HG02798 (cell line): Measurements from ENCODE around the gene MTA1.

Experiments
- ATAC-seq: cut with Tn5 transposase; IDR thresholded peaks from one replicate; pipeline ENCODE4 v1.9.1; 2021; ENCODE audit warnings: mild to moderate bottlenecking; ENCODE audit not compliant: unreplicated experiment, poor library complexity

The MTA1 gene

DNA sequence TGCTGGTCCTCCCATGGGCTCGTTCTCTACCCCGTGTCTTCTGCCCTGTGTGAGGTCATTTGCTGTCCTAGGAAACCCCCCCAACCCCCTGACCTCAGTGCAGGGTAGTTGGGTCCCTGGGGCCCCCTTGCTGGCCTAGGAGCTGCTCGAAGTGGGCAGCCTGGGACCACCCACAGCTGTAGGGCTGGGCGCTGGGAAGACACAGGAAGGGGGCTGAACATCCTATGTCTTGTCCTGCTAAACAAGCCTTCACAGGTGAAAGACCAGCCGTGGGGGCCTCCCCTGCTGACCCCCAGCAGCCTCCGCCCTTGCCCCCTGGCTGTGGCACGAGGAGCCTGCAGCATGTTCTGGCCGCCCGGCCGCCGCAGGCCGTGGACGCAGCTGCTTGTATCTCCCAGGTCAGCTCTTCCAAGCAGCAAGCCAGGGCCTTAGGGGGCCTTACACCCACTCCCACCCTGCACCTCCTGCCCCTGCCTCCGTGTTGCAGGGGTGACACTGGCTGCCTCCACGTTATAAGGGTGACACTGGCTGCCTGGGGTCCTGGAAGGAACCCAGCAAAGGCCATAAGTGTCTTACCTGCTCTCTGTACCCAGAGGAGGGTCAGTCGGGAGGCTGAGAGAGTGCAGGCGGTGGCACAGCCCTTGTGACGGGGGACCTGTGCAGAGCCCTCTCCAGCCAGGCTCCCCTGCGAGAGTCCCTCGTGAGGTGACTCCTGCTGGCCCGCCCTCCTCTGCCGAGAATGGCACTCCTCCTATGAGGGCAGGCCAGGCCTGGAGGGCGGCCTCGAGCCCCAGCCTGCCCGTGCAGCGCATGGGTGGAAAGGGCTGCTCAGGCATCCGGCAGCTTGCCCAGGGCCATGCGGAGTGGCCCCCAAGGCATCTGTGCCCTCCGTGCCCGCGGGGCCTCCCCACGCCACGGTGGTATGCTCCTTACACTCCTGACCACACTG is 32.8 kb upstream of the MTA1 start:
- ATAC-seq = no peak

DNA sequence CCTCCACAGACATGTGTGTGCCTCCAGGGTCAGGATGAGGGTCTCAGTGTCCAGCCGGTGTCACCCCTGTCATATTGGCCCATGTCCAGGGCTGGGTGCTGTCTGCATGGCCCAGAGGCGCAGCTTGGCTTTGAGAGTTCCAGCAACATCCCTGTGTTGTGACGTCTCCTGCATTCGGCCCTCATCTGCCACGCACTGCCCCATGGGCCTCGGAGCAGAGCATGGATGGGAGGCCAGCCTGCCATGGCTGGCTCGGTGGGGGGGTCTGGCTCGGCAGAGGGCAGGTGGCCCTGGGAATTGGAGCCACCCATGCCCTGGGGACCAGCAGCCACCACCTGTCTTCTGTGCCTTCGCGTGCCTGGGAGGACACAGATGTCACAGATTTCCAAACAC is 32.1 kb upstream of the MTA1 start:
- no peak for ATAC-seq

GRCh38 chr14:105388110-105388951 is 31.3 kb upstream of the MTA1 start:
- ATAC-seq = no peak

GRCh38 chr14:105388976-105389375 is 30.7 kb upstream of the MTA1 start:
- no peak for ATAC-seq

DNA sequence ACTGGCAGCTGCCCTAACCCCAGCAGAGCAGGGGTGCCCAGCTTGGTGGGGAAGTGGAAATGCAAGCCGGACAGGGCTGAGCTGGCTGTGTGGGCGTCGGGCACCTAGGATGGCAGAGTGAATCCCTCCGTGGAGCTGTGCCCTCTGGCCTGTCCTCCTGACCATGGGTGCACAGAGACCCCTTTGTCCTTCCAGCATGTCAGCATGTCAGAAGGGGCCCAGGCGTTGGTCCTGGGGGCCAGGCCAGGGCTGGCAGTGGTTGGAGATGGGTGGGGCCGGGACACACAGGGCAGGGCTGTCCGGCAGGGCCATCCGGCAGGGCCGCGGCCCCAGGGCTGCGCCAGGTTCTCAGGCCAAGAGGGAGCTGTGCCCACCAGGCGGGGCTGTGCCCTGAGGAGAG is 30.1 kb upstream of the MTA1 start:
- ATAC-seq = no peak

GRCh38 chr14:105389976-105390848 is 29.4 kb upstream of the MTA1 start:
- ATAC-seq = no peak

DNA sequence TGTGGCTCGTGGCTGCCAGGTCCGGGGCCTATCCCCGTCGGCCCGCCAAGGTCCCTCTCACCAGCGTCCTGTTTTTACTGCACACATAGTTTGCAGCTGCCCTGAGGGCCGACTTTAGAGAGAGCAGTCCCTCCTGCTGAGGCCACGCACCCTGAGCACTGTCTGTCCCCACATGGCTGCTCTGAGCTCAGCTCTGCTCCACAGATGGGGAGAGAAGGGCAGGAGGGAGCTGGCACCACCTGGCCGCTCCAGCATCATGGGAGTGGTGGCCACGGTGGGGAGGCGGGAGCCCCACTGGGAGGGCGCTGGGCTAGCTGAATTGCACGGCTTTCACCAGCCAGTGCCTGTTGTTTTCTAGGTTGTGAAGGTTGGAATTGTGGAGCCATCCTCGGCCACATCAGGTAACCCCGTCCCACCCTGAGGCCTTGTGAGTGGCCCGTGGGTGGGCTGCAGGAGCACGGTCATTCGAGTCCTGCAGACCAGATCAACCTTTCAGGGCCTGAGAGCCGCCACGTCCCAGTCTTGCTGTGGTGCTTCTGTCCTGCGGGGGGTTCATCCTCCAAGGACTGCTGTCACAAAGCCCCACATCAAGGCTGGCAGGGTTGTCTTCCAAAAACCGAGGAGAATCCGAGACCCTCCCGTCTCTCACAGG is 28.7 kb upstream of the MTA1 start:
- ATAC-seq = no peak

- no peak for ATAC-seq
Observed at GRCh38 chr14:105391541-105391940, 28.1 kb upstream of the MTA1 start.

GRCh38 chr14:105392131-105393090 is 27.2 kb upstream of the MTA1 start:
- ATAC-seq = no peak

- ATAC-seq = no peak
Observed at GRCh38 chr14:105393151-105393550, 26.5 kb upstream of the MTA1 start.

GRCh38 chr14:105394714-105395537 is 24.7 kb upstream of the MTA1 start:
- no peak for ATAC-seq

DNA sequence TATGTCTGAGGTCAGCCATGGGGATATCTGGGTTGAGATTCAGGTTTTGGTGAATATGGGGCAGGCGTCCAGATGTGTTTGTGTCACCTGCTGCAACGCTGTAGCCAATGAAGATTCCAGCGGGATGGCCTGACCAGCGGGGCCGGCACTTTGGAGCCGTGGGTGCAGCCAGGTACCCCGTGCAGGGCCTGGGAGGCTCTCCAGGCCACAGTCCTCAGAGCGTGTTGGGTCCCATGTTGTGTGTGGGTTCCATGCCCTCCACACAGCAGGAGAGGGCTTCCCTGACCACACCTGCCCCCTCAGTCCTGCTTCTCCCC is 24.1 kb upstream of the MTA1 start:
- no peak for ATAC-seq

GRCh38 chr14:105397350-105397931 is 22.2 kb upstream of the MTA1 start:
- ATAC-seq = no peak

- peak; percentile 90 for ATAC-seq
Observed at GRCh38 chr14:105398044-105398725, 21.4 kb upstream of the MTA1 start, which contains the start of gene TEX22. Gene TEX22 (plus strand): TSS chr14:105398538. CDS start chr14:105399341, 803 bp downstream.

- peak; percentile 34 for ATAC-seq
Observed at GRCh38 chr14:105398726-105399465, 20.7 kb upstream of the MTA1 start.

- no peak for ATAC-seq
Observed at GRCh38 chr14:105399466-105399775, 20.2 kb upstream of the MTA1 start.

GRCh38 chr14:105400016-105400415 is 19.6 kb upstream of the MTA1 start:
- no peak for ATAC-seq
